ENCODE measurements around the gene THSD7B.

GRCh38 chr2:137183206-137183898 is 418.0 kb downstream of the THSD7B start:
- no peak for TF ChIP-seq CTCF (IDR thresholded peaks at IDR 0.05; ENCODE audit: low read depth, low read length, poor library complexity, severe bottlenecking)
- TF ChIP-seq EZH2phosphoT487 (IDR thresholded peaks at IDR 0.05; ENCODE audit: borderline replicate concordance, low read length) = no peak

Data from DOHH2 (cell line).